IPS-NIHi7 (cell line): ENCODE data around the gene VGLL2.

Source experiments
- DNase-seq: peaks from one replicate; pipeline ENCODE4 v3.0.0; 2012; ENCODE audit warnings: mixed read lengths; ENCODE audit errors: extremely low spot score

The VGLL2 gene

GRCh38 chr6:117269638-117270054 is 4.3 kb downstream of the VGLL2 start:
- no peak for DNase-seq

GRCh38 chr6:117270055-117270842 is 4.9 kb downstream of the VGLL2 start:
- peak; percentile 52 for DNase-seq

DNA sequence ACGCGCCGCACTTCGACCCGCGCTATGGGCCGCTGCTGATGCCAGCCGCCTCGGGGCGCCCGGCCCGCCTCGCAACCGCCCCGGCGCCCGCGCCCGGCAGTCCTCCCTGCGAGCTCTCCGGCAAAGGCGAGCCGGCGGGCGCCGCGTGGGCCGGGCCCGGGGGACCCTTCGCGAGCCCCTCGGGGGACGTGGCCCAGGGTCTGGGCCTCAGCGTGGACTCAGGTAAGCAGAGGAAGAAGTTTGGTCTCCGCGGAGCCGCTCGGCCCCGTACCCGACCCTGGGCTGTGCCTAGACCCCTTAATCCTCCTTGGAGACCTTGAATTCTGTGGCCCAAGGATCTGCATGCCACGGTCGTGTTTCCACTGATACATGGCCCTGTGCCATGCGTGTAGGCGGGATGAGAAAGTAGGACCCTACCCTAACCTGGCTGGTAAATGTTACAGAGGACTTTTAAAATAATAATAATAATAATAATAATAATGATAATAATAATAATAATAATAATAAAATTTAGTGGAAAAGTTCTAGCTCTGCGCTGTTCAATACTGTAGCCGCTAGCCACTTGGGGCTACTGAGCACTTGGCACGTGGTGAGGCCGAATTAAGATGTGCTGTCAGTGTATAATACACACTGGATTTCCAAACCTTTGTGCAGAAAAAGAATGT is 5.6 kb downstream of the VGLL2 start:
- peak; percentile 28 for DNase-seq

DNA sequence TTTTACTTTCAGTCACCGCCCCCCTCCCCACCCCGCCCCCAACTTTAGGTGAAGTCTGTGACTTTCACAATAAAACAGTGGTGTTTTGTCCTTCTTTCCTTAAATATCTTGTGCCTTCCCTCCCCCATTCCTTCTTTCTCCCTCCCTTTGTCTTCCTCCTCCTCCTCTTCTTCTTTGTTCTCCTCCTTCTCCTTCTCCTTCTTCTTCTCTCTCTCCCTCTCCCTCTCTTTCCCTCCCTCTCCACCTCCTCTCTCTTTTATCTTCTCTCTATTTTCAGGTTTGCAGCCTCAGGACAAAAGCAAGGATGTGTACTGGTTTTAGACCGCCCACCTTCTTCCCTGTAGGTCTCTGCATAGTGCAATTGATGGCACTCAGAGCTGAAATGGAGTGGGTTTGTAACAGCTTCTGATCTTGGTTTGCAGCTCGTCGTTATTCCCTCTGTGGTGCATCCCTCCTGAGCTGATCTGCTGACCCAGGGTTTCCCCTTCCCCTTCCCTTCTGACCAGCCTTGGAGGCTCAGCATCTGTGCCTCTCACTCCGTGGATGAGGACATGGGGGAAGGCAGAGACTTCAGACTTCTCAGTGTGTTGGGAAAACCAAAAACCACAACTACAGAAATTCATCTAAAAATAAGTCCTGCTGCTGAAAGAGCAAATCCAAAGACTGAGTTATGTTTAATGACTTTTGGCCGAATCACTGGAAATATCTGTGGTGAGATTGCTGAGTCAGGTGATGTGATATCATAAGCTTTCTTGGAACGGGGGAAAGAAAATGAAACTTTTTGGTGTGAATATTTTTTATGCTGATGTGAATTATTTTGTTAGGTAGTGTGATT is 6.9 kb downstream of the VGLL2 start:
- DNase-seq, result peak; percentile 14

GRCh38 chr6:117272891-117273290 is 7.5 kb downstream of the VGLL2 start:
- no peak for DNase-seq

DNA sequence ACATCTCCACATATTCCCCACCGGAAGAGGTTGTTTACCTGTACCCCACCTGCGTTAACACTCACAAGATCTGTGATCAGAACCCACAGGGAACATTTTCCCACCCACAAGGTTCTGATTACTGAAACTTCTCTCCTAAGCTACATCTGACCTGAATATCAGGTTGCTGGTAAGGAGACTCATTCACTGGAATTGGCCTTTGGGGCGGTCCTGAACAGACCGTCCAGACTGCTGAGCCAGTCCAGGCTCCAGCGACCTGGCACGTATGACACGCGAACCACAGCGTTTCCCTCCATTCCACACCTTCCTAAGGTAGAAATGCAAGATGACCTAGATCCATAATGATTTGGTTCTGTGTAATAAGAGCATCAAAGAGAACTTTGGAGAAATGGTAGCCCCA is 9.8 kb downstream of the VGLL2 start:
- no peak for DNase-seq

- DNase-seq, result no peak
Observed at GRCh38 chr6:117275711-117276110, 10.4 kb downstream of the VGLL2 start.

DNA sequence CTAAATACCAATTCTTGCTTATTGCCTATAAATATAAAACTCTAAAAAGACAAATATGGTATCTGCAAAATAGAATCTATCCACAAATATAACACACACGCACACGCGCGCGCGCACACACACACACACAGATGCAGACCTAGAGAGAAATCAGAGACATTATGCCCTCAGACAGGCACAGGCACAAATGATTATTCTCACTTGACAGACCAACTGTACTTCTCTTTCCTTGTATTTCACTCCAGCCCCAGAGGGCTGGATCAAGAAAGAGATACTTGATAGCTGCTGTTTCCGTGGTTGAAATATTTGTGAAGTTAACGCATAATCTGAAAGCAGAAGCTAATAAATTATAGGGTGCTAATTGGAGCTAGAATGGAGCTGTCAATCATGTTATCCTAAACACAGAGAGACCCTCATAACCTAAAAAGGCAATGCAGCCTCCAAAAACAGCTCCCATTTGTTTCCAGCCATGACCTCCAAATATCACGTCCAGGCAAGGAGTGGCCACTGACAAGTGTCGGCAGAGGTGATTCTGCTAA is 11.5 kb downstream of the VGLL2 start:
- no peak for DNase-seq

DNA sequence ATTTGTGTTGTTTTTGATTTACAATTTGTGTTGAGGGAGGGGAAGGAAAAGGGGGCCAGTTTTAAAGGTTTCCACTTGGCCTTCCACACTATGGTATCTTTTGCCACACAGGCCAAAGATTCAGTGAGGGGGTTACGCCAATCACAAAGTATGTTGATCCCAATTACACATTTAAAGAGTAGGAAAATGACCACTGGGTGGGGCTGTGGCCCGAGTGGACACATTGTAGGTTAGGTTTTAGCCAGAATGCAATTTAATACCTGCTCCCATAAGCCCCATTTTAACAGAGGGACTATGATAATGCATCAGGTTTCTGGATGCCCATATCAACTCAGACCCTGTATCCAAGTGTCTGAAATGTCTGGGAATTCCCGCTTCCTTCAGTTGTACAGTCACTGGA is 15.6 kb downstream of the VGLL2 start:
- peak; percentile 37 for DNase-seq

DNA sequence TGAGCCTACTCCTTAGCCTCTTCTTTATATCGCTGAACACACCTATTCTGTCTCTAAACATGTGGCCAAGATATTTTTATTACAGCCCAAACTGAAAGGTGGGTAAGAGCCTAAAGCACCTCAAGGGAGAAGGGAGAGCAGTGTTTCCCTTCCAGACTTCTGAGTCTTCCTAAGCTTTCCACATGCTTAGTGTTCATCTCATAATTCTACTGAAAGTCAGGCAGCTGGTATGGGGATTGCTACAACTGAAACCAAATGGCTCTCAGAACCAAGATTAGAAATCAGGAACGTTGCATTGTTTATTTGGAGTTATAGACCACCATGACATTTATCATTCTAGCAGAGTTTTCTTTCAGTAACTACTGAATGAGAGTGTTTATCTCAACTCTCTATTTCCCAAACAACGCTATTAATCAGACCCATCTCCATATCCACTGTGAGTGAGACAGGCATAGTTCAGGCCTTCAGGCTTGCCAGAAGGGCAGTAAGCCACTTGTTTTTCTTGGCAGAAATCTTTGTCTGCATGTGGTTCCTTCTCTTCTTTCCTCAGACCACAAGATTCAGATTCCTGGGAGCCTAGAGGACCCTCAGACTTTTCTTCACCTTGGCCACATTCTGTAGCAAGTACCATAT is 22.8 kb downstream of the VGLL2 start:
- DNase-seq, result no peak

DNA sequence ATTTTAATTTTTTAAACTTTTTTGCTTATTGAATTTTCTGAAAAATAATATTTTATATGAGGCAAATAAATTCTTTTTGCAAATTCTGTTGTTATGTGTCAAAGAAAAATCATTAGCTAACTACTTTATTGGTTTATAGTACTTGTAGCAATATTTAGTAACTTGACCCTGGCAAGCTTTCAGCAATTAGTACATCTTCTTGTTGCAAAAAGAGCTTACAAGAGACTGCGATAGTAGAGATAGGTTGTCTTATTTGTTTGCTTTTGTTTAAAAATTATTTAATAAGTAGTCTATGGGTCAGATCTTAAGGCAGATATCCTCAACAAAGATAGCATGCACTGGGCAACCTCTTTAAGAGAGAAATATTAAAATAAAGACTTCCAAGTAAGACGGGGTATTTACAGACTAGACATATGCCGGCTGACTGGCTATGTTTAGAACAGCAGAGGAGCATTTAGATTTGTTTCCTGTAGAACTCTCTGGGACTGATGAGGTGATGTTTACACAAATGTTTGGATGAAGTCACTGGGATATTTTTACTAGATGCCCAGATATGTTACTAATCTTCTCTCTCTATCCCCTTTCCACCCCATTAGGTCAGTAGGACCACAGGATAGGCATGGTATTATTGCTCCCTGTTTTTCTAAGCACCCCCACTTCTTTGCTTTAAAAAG is 25.0 kb downstream of the VGLL2 start:
- no peak for DNase-seq

GRCh38 chr6:117298941-117299340 is 33.6 kb downstream of the VGLL2 start:
- DNase-seq, result no peak

DNA sequence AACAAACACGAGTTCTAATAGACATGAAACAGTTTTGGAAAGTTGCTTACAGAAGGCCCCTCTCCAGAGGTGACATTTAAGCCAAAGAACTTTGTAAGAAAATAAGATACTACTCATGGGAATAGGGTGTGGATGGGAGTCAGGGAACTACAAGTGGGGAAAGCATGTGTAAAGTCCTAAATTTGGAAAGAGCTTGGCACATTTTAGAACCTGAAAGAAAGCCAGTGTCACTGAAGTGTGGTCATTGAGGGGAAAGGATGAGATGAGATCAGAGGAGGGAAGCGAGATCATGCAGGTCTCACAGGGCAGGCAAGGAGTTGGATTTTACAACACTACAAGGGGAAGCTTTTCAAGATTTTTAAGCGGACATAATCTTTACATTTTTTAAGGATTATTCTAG is 38.0 kb downstream of the VGLL2 start:
- DNase-seq, result no peak

DNA sequence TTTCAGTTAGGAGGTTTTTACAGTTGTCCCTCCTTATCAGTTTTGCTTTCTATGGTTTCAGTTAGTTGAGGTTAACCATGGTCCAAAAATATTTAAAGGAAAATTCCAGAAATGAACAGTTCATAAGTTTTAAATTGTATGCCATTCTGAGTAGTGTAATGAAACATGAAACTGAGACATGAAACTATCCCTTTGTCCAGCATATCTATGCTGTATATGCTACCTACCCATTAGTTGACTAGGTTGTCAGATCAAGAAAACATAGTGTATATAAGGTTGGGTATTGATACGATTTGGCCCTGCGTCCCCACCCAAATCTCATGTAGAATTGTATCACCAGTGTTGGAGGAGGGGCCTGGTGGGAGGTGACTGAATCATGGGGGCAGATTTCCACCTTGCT is 39.1 kb downstream of the VGLL2 start:
- no peak for DNase-seq

DNA sequence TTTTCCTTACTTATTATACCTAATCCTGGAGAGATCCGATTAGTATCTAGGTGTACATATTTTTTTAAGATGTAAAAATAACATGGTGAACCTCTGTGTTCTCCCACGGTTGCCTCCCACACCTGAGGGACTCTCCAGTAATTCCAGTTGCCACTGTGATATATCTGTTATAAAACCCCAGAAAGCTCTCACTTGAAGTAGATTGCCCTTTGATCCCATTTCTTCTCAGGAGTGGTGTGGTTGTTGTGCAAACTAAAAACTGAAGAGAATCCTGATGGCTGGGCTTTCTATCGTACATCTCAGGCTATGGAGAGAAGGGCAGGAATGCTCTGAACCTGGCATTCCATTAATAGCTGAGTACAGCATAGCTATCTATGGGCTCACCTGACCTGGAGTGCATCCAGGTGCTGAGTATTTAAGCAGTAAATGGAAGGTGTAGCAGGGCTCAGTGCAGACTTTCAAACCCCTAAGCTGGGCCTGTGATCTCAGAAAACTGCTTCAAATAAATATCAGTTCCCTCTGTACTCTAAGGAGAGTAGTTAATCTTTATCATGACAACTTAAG is 41.0 kb downstream of the VGLL2 start:
- DNase-seq, result no peak

DNA sequence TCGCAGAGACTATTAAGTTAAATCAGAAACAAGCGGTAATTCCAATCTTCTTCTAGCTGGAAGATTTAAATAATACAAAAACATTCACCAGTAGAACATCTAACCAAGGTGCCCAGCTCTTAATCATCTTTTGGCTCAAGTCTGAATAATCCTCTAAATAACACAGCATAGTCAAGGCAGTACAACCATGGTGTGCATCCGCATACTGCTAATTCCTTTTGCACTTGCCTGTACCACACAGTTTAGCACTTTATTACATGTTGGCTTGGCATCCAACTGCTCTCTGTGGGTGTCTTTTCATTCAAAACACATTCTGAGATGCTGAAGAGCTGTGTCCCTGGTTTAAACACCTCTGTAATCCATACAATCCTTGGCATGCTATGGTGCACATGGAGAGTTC is 42.3 kb downstream of the VGLL2 start:
- no peak for DNase-seq

DNA sequence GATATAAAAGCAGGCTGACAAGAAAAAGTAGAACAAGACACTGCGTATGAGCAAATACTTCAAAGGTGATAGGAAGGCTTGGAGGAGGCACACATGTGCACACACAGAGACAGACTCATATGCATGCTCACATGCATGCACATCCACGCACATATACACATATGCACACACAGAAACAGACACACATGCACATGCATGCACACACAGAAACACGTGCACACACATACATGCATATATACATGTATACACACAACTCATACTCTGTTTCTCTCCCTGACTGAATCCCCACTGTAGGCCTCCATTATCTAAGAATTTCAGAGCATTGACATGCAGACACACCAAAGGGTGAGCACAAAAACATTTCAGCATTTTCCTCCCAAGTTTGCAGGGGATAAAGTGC is 43.7 kb downstream of the VGLL2 start:
- no peak for DNase-seq

- DNase-seq, result no peak
Observed at GRCh38 chr6:117309611-117310010, 44.3 kb downstream of the VGLL2 start.

- DNase-seq, result no peak
Observed at GRCh38 chr6:117311310-117311709, 46.0 kb downstream of the VGLL2 start.

DNA sequence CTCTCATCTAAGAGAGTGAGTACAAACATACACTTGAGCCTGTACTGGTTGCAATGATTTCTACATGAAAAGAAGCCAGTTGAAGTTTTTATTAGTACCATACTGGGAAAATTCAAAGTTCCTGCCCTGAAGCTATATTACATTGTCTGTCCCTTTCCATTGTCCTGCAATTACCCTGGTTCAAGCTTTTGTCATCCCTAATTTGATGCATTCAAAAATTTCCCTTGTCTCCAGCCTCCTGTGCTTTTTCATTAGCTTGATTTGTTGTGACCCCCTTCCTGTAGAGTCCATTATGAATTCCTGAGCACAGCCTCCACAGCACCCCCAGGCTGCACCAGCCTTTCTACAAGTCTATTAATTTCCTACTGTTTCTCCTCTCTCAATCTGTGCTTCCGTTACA is 46.4 kb downstream of the VGLL2 start:
- no peak for DNase-seq

- peak; percentile 33 for DNase-seq
Observed at GRCh38 chr6:117317261-117317660, 51.9 kb downstream of the VGLL2 start.
